ENCODE measurements around the gene FHIP1A. TPM values are rescaled to one million over a fixed set of nuclear protein-coding genes. Genes with fewer than 3 reads are reported as not detected.

The FHIP1A gene
- total and polyA plus RNA-seq, 2 experiments from 2014 or later = 0.11 TPM; not detected in 1

DNA sequence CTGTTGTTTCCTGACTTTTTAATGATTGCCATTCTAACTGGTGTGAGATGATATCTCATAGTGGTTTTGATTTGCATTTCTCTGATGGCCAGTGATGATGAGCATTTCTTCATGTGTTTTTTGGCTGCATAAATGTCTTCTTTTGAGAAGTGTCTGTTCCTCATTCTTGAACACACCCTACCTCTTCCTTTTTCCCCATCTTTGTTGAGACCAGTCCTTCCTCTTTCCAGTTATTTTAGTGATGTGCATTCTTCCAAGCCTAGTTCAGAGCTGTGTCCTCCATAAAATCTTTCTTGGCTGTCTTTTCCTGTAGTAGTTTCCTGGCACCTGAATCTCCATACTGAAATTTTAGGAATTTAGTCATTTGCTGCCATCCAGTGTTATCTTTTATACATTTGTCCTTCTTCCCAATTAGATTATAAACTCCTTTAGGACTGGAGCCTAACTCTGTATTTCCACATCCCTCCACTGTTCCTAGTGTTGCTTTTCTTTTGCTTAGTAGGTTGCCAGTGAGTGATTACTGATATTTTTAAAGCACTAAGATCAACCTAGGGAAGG lies 11.4 kb downstream of the FHIP1A start:
- H3K79me2 ChIP-seq (ENCODE audit: insufficient read depth) = no peaks in the 10 kb centered on the region
- no peak overlapping the region for H3K4me2 ChIP-seq (ENCODE audit: unreplicated experiment)
- no peak overlapping the region for H3K9ac ChIP-seq
- DNase-seq = peak; percentile 30
- H4K20me1 ChIP-seq (ENCODE audit: insufficient read depth) = no peaks in the 10 kb centered on the region
- no peaks in the 10 kb centered on the region for H3K36me3 ChIP-seq (ENCODE audit: low read depth)
- peaks cover 27% of the 10 kb centered on the region for H3F3A ChIP-seq (ENCODE audit: insufficient read depth)
- no peaks in the 10 kb centered on the region for H3K27me3 ChIP-seq (replicated peaks; ENCODE audit: insufficient read depth)
- H2AFZ ChIP-seq = no peak overlapping the region; the same call in 1 of the 2 replicates
- no peak overlapping the region for H3K27ac ChIP-seq
- no peak overlapping the region for H3K4me3 ChIP-seq
- no peak for TF ChIP-seq EZH2phosphoT487 (IDR thresholded peaks at IDR 0.05; ENCODE audit: insufficient read depth, low read depth)
- no peak for TF ChIP-seq EZH2 (IDR thresholded peaks at IDR 0.05; ENCODE audit: insufficient read depth, poor library complexity, severe bottlenecking)
- H3K9me2 ChIP-seq (ENCODE audit: insufficient read depth) = no peaks in the 10 kb centered on the region
- peaks cover 34% of the 10 kb centered on the region for H3K4me1 ChIP-seq (ENCODE audit: insufficient read depth)
- no peaks in the 10 kb centered on the region for H3K9me3 ChIP-seq (ENCODE audit: low read depth)
- in situ Hi-C loops (cut with MboI) = no loop called here

DNA sequence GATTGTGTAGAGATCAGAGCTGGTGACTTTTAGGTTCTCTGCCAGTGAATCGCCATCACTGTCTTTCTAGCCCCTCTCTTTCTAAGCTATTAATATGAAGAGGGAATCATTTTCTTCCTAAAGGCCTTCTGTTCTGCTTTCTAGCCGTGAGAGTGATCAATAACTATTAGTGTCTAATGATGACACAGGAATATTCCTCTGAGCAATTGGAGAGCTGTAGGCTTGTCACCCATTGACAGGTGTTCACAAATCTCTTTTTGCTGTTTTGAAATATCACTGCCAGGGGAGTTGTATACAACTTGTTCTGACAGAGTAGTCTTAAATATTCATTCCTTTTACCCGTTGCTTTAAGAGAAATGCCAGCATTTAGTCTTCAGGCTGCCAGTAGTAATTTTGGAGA lies 13.9 kb downstream of the FHIP1A start:
- 57 to 61% methylated on average over 3 of the region's 3 CpGs for WGBS, 2 experiments (ENCODE audit: low coverage in 1 of 2, low lambda C conversion rate in 2 of 2, missing lambda C conversion rate in 2 of 2)
- Histone ChIP-seq H3K27me3 (replicated peaks; ENCODE audit: insufficient read depth) (no peaks in the 10 kb centered on the region), H4K20me1 (ENCODE audit: insufficient read depth) (no peaks in the 10 kb centered on the region), H3K4me3 (no peak overlapping the region), H3K27ac (no peak overlapping the region), H3K4me2 (ENCODE audit: unreplicated experiment) (no peak overlapping the region), H3K9me2 (ENCODE audit: insufficient read depth) (no peaks in the 10 kb centered on the region), H3F3A (ENCODE audit: insufficient read depth) (peaks cover 13% of the 10 kb centered on the region), H2AFZ (no peak overlapping the region), H3K9me3 (ENCODE audit: low read depth) (no peaks in the 10 kb centered on the region), H3K79me2 (ENCODE audit: insufficient read depth) (no peaks in the 10 kb centered on the region), H3K36me3 (ENCODE audit: low read depth) (no peaks in the 10 kb centered on the region), H3K4me1 (ENCODE audit: insufficient read depth) (peaks cover 14% of the 10 kb centered on the region), H3K9ac (no peak overlapping the region)
- TF ChIP-seq EZH2phosphoT487 (IDR thresholded peaks at IDR 0.05; ENCODE audit: insufficient read depth, low read depth) (no peak), EZH2 (IDR thresholded peaks at IDR 0.05; ENCODE audit: insufficient read depth, poor library complexity, severe bottlenecking) (no peak)
- no peak for DNase-seq
- in situ Hi-C loops (cut with MboI) = no loop called here

GRCh38 chr4:151426513-151426912 lies 17.5 kb downstream of the FHIP1A start:
- in situ Hi-C loops (cut with MboI) = no loop called here
- 56 to 57% methylated on average over 1 of the region's 1 CpG for WGBS, 2 experiments (ENCODE audit: low coverage in 1 of 2, low lambda C conversion rate in 2 of 2, missing lambda C conversion rate in 2 of 2)
- no peak for DNase-seq
- Histone ChIP-seq H3K36me3 (ENCODE audit: low read depth) (no peaks in the 10 kb centered on the region), H3K4me1 (ENCODE audit: insufficient read depth) (peaks cover 16% of the 10 kb centered on the region; the same call in 1 of the 2 replicates), H3K9me2 (ENCODE audit: insufficient read depth) (no peaks in the 10 kb centered on the region), H3K27ac (no peak overlapping the region), H3K79me2 (ENCODE audit: insufficient read depth) (no peaks in the 10 kb centered on the region), H3K9me3 (ENCODE audit: low read depth) (no peaks in the 10 kb centered on the region), H3K4me2 (ENCODE audit: unreplicated experiment) (no peak overlapping the region), H3K9ac (no peak overlapping the region), H3F3A (ENCODE audit: insufficient read depth) (no peaks in the 10 kb centered on the region), H4K20me1 (ENCODE audit: insufficient read depth) (no peaks in the 10 kb centered on the region), H2AFZ (no peak overlapping the region), H3K4me3 (no peak overlapping the region), H3K27me3 (replicated peaks; ENCODE audit: insufficient read depth) (no peaks in the 10 kb centered on the region)
- no peak for TF ChIP-seq EZH2 (IDR thresholded peaks at IDR 0.05; ENCODE audit: insufficient read depth, poor library complexity, severe bottlenecking)
- TF ChIP-seq EZH2phosphoT487 (IDR thresholded peaks at IDR 0.05; ENCODE audit: insufficient read depth, low read depth) = no peak

GRCh38 chr4:151427266-151427665 lies 18.3 kb downstream of the FHIP1A start:
- Histone ChIP-seq H3K9me2 (ENCODE audit: insufficient read depth) (no peaks in the 10 kb centered on the region), H3K9ac (no peak overlapping the region), H3K36me3 (ENCODE audit: low read depth) (no peaks in the 10 kb centered on the region), H3K9me3 (ENCODE audit: low read depth) (no peaks in the 10 kb centered on the region), H3K4me3 (no peak overlapping the region), H3K27me3 (replicated peaks; ENCODE audit: insufficient read depth) (no peaks in the 10 kb centered on the region), H2AFZ (no peak overlapping the region), H3K4me1 (ENCODE audit: insufficient read depth) (peaks cover 16% of the 10 kb centered on the region; the same call in 1 of the 2 replicates), H4K20me1 (ENCODE audit: insufficient read depth) (no peaks in the 10 kb centered on the region), H3K79me2 (ENCODE audit: insufficient read depth) (no peaks in the 10 kb centered on the region), H3F3A (ENCODE audit: insufficient read depth) (no peaks in the 10 kb centered on the region), H3K4me2 (ENCODE audit: unreplicated experiment) (no peak overlapping the region), H3K27ac (no peak overlapping the region)
- 93 to 100% methylated on average over 1 of the region's 1 CpG for WGBS, 2 experiments (ENCODE audit: low coverage in 1 of 2, low lambda C conversion rate in 2 of 2, missing lambda C conversion rate in 2 of 2)
- TF ChIP-seq EZH2phosphoT487 (IDR thresholded peaks at IDR 0.05; ENCODE audit: insufficient read depth, low read depth) = no peak
- no peak for TF ChIP-seq EZH2 (IDR thresholded peaks at IDR 0.05; ENCODE audit: insufficient read depth, poor library complexity, severe bottlenecking)
- no peak for DNase-seq
- in situ Hi-C loops (cut with MboI) = no loop called here

- in situ Hi-C loops (cut with MboI) = no loop called here
- TF ChIP-seq EZH2 (IDR thresholded peaks at IDR 0.05; ENCODE audit: insufficient read depth, poor library complexity, severe bottlenecking) (no peak), EZH2phosphoT487 (IDR thresholded peaks at IDR 0.05; ENCODE audit: insufficient read depth, low read depth) (no peak)
- H3K79me2 ChIP-seq (ENCODE audit: insufficient read depth) = no peaks in the 10 kb centered on the region
- 66 to 78% methylated on average over 3 of the region's 3 CpGs for WGBS, 2 experiments (ENCODE audit: low coverage in 1 of 2, low lambda C conversion rate in 2 of 2, missing lambda C conversion rate in 2 of 2)
- H3K27me3 ChIP-seq (replicated peaks; ENCODE audit: insufficient read depth) = no peaks in the 10 kb centered on the region
- H3K9ac ChIP-seq = no peak overlapping the region
- 0 out of 2 replicates have a peak overlapping the region, but pooled peaks have one; percentile 11 for H2AFZ ChIP-seq
- no peak for DNase-seq
- H3K9me3 ChIP-seq (ENCODE audit: low read depth) = no peaks in the 10 kb centered on the region
- no peaks in the 10 kb centered on the region for H4K20me1 ChIP-seq (ENCODE audit: insufficient read depth)
- H3K4me2 ChIP-seq (ENCODE audit: unreplicated experiment) = no peak overlapping the region
- H3K4me3 ChIP-seq = no peak overlapping the region
- H3K27ac ChIP-seq = no peak overlapping the region
- no peaks in the 10 kb centered on the region for H3K36me3 ChIP-seq (ENCODE audit: low read depth)
- H3K9me2 ChIP-seq (ENCODE audit: insufficient read depth) = no peaks in the 10 kb centered on the region
- no peaks in the 10 kb centered on the region for H3F3A ChIP-seq (ENCODE audit: insufficient read depth)
- H3K4me1 ChIP-seq (ENCODE audit: insufficient read depth) = peaks cover 16% of the 10 kb centered on the region; the same call in 1 of the 2 replicates
Observed at GRCh38 chr4:151428346-151428745, 19.4 kb downstream of the FHIP1A start.

Data from GM23248 (cell line).